GM19452 (cell line): ENCODE measurements around the gene ZDHHC13.

Experiments
- ATAC-seq: cut with Tn5 transposase; IDR thresholded peaks from one replicate; pipeline ENCODE4 v1.9.1; 2021; ENCODE audit not compliant: unreplicated experiment

Gene ZDHHC13

GRCh38 chr11:19200410-19201201 lies 83.6 kb downstream of the ZDHHC13 start:
- no peak for ATAC-seq

DNA sequence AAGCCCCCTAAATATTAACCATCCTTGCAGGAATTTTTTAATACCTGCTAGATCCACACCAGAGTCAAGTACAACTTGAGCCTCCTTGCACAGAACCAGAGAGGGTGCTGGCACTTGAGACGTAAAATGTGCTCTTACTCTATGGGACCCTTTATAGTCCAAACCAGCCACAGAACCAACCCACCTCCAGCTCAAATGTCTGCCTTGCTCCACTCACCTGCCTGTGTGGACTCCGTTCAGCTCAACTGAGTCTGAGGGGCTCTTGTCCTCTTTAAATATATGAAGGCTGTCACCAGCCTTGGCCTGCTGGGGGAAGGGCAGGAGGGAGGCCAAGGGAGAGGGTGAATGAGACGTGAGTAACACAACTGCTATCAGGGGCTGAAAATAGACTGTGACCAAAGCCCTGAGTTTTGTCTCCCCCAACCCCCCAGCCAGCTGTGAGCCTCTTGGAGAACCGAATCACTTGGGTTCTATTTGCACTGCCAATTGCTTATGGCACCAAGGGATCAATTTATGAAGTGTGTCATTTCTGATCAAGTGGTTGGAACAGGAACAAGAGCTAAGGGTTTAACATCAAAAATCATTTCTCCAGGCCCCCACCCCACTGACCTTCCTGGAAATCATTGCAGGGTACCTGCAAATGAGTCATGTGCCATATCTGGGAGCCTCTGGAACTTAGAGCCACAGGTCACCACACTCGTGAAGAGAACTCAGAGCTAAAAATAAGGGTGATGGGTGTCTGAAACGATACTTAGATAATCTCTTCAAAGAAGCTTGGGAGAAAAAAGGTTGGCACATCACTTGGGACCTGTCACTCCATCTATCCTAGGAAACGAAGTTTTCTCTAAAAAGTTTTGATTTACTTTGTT lies 85.0 kb downstream of the ZDHHC13 start, which contains the start of gene CSRP3:
CSRP3 (minus strand) TSS at position 247 of the 869 bp plus-strand sequence. CDS start 9,535 bp downstream, outside the sequence.
- no peak for ATAC-seq

- no peak for ATAC-seq
Measured at GRCh38 chr11:19204836-19205235, 87.9 kb downstream of the ZDHHC13 start.

DNA sequence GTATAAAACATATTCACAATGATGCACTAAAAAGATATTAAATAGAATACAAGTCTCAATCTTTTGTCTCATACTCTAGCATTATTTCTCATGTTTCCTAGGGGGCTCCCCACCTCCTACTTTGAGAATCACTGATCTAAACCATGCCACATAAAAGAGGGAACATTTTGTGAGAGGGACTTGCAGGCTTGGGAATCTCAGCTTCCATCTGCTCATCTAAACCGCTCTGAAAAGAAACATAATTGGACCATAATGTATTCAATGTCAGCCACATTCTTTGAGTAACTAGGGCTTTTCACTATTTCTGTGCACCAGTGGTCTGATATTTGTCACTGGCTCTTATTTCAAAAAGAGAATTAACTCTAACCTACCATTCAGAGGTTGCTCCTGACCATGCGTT lies 91.2 kb downstream of the ZDHHC13 start:
- no peak for ATAC-seq

DNA sequence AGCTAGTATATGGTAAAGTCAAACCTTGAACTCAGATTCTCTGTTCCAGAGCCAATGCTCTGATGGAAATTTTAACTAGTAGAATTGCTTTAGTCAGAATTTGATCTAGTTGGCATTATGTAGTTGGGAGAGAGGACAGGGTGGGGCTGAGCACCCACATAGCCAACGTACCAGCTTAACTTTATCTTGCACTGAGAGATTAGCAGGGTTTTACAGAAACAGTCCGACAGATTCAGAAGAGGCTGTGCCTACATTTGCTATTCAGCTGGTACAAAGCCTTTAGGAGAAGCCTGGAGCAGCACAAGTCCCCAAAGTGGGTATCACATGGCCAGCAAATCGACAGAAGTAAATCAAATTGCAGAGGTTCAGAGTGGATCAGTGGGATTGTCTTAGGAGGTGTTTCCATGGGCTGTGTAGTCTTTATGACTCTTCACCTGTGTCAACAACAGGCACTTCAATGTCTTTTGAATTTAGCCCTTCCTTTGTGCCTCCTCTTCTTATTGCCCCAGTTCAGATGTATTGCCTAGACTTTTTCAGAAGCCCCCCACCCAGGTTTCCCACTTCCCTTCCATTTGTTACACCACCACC lies 92.1 kb downstream of the ZDHHC13 start:
- ATAC-seq: no peak

- no peak for ATAC-seq
Measured at GRCh38 chr11:19209617-19210370, 92.8 kb downstream of the ZDHHC13 start.

GRCh38 chr11:19216021-19216420 lies 99.1 kb downstream of the ZDHHC13 start:
- ATAC-seq: no peak

DNA sequence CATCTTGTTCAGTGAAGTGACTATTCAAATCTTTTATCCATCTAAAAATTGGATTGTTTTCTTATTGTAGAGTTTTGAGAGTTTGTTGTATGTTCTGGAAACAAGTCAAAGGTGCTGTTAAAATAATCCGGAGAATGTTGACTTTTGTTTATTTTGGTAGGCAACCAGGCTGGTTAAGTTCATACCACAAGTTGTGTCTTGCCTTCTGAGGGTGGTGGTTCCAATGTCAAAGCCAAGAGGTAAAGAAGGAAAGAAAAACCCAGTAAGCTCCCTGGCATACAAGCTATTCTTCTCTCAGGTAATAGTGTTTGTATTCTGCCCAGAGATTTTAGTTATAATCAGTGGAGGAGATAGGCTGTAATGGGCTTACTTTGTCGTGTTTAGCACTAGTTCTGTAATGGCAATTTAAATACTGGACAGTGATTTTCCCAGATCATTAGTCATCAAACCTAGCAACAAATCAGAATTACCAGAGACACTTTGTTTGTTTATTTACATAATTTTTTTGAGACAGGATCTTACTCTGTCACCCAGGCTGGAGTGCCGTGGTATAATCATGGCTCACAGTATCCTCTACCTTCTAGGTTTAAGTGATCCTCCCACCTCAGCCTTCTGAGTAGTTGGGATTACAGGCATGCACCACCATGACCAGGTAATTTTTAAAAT lies 99.9 kb downstream of the ZDHHC13 start:
- ATAC-seq: no peak

DNA sequence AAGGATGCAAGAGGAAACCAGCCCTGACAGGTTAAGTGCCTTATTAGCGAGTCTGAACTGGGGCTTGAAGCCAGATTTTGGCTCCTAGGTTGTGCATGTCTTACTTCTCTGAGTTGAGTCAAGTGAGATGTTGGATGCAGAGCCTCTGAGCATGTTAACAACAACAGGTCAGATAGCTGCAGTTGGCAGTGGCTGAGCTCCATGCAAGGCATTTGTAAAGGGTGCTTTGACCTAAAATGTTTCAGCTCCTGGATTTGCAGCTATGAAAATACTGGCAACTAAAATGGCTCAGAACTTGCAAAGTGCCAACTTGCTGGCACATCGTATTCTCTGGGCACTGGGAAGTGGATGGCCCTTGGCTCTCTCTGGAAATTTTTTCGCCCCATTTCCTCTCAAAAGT lies 101.2 kb downstream of the ZDHHC13 start:
- no peak for ATAC-seq

DNA sequence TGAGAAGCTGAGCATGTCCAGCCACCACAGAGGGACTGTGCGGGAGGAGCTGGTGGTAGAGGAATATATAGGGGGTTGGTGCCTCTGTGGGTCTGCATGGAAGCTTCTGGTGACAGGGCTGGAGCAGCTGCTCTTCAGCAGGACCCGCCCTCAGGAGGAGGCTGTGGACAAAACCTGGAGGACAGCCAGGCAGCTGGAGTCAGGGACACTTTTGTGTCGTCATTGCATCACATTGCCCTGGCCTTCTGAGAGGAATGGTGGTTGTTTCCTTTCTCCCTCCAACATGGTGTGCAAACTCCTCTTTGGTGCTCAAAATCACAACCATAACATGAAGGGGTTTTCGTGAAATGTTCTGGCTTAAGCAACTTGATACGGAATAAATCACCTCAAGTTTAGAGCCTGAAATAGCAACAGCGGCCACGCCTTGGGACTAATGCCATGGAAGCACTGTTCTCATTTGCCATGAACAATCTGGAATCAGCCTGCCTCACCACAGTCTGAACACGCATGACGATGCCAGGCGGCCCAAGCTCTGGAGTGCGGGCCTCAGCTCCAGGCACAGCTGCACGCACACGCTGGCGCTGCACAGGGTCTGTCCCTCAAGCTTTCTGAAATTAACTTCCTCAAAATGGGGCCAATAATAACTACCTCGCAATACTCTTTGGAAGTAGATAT lies 102.0 kb downstream of the ZDHHC13 start:
- ATAC-seq: no peak

DNA sequence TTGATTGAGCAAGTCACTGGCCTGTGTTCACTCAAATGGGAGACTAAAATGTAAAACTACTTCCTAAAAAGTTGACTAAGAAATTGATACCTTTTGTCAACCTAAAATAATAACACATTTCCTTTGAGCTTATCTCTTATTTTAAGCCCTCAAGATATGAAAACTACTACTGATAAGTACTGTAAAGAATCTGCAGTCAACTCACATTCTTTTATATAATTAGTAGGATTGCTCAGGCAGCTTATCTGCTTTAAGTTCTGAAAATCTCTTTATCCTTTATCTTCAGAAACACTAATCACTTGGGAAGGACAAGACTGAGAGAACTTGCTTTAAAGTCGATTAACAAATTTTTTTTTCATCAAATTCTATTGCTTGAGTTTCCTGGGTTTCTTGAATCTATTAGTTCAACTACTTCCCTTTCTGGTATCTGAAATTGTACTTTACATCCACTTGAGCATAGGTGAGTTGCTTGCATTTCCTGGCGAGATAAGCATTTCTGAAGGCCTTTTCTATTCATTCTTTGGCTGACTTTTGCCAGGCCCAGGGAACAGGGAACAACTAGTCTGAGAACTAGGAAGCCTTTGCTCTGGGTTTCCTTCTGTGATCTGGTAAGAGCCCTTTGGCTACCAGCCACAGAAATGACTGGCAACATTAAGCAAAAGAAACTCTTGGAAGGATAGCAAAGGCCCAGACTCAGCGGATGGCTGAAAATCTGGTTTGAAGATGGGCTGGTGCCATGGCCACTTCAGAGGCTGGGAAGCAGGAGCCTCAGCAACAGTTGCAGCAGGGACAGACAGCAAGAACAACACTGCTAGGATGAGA lies 104.1 kb downstream of the ZDHHC13 start:
- ATAC-seq: no peak

- ATAC-seq: no peak
Measured at GRCh38 chr11:19225123-19225522, 108.2 kb downstream of the ZDHHC13 start.

DNA sequence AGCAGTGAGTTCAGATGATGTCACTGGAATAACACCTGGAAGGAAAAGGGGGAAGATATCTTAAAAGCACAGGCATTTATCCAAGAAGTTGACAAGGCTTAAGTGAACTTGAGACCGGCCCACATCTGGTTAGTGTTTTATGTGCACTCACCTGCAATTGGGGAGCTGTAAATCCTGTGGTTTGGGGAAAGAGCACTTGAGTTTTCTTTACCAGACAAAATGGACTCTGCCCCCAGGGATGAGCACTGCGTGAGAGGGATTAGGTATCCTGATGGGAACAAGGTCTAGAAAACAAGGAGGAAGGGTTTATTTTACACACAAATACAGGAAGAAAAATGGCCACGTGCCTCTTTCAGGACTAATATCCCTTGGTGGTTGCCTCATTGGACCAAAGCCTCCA lies 108.6 kb downstream of the ZDHHC13 start:
- no peak for ATAC-seq
